HepG2 (cell line): ENCODE measurements around the gene ZNF433. TPM values are rescaled to one million over a fixed set of nuclear protein-coding genes. Genes with fewer than 3 reads are reported as not detected.
A peak's percentile ranks its signal among the peaks of the same experiment; 100 is the strongest.

Source experiments
- LCORL ChIP-seq, 2 experiments: fragments of 450-650 bp in 1 of 2; sonication (generic) in 1 of 2; formaldehyde crosslinking in 1 of 2; IDR thresholded peaks; 2 replicates each; pipeline versions ENCODE4 v1.5.0 to v1.6.1; 2017 to 2020; ENCODE audit warnings: antibody characterized with exemption in 1 of 2, missing genetic modification reagents in 1 of 2
- MZF1 ChIP-seq: sonication (generic); formaldehyde crosslinking; IDR thresholded peaks from 2 replicates; pipeline ENCODE4 v1.8.1; 2023; ENCODE audit warnings: mild to moderate bottlenecking, missing genetic modification reagents, borderline replicate concordance
- NCOR1 ChIP-seq: fragments of 200-600 bp; sonication (generic); IDR thresholded peaks from 2 replicates; pipeline ENCODE4 v1.7.0; 2017; ENCODE audit warnings: antibody characterized with exemption, low read length, borderline replicate concordance
- NPAS2 ChIP-seq: sonication (generic); formaldehyde crosslinking; IDR thresholded peaks from 2 replicates; pipeline ENCODE4 v1.8.0; 2022; ENCODE audit warnings: mild to moderate bottlenecking, missing genetic modification reagents, borderline replicate concordance
- POLR2G ChIP-seq: fragments of 200-400 bp; formaldehyde crosslinking; IDR thresholded peaks from 2 replicates; pipeline ENCODE4 v1.6.1; 2018; ENCODE audit warnings: mild to moderate bottlenecking, low read depth, low read length, moderate library complexity
- SALL1 ChIP-seq: sonication (generic); formaldehyde crosslinking; IDR thresholded peaks from 2 replicates; pipeline ENCODE4 v1.8.0; 2022; ENCODE audit warnings: mild to moderate bottlenecking, missing genetic modification reagents
- TBX2 ChIP-seq: sonication (generic); formaldehyde crosslinking; IDR thresholded peaks from 2 replicates; pipeline ENCODE4 v1.5.0; 2020; ENCODE audit warnings: missing genetic modification reagents, mild to moderate bottlenecking, borderline replicate concordance
- ZNF101 ChIP-seq: sonication (generic); formaldehyde crosslinking; IDR thresholded peaks from 2 replicates; pipeline ENCODE4 v1.4.0; 2020; ENCODE audit warnings: mild to moderate bottlenecking, low read depth, missing genetic modification reagents, borderline replicate concordance
- ZNF235 ChIP-seq: sonication (generic); formaldehyde crosslinking; IDR thresholded peaks from 2 replicates; pipeline ENCODE4 v1.8.1; 2023; ENCODE audit warnings: mild to moderate bottlenecking, missing genetic modification reagents, borderline replicate concordance
- ZNF547 ChIP-seq: sonication (generic); formaldehyde crosslinking; IDR thresholded peaks from 2 replicates; pipeline ENCODE4 v1.5.1; 2020; ENCODE audit warnings: mild to moderate bottlenecking, missing genetic modification reagents
- ZNF558 ChIP-seq: sonication (generic); formaldehyde crosslinking; IDR thresholded peaks from 2 replicates; pipeline ENCODE4 v1.9.0; 2022; ENCODE audit warnings: mild to moderate bottlenecking, missing genetic modification reagents, borderline replicate concordance
- ZNF567 ChIP-seq: sonication (generic); formaldehyde crosslinking; IDR thresholded peaks from 2 replicates; pipeline ENCODE4 v1.8.1; 2023; ENCODE audit warnings: mild to moderate bottlenecking, missing genetic modification reagents, borderline replicate concordance
- ZNF841 ChIP-seq: sonication (generic); formaldehyde crosslinking; IDR thresholded peaks from 2 replicates; pipeline ENCODE4 v1.8.1; 2023; ENCODE audit warnings: missing genetic modification reagents, borderline replicate concordance
- polyA plus RNA-seq, 8 experiments: library from polyadenylated mRNA; depleted of rRNA in 3 of 8; stranded (reverse) in 7 of 8; unstranded in 1 of 8; fragments of >200 nt; fragmentation: Illumina TruSeq in 4 of 8; extraction: Trizol in 4 of 8; gene quantifications; 2 replicates each; pipeline versions ENCODE4 v1.2.1 to v1.2.3, GENCODE V29; 2011 to 2016; ENCODE audit warnings: low read depth in 4 of 8, missing spikeins in 1 of 8, mixed read lengths in 1 of 8; ENCODE audit not compliant: insufficient read depth in 1 of 8
- total RNA-seq, 5 experiments: library from RNA; depleted of rRNA; stranded (reverse); fragments of >200 nt; fragmentation: Illumina TruSeq; extraction: Trizol; gene quantifications; 2 replicates each; pipeline ENCODE4 v1.2.3, GENCODE V29; 2016; ENCODE audit warnings: low read depth in 1 of 5
- TF ChIP-seq, protein P1 (sequence below): sonication (generic); formaldehyde crosslinking; IDR thresholded peaks from 2 replicates; pipeline ENCODE4 v1.8.0; 2022; ENCODE audit warnings: mild to moderate bottlenecking, missing genetic modification reagents, borderline replicate concordance
- TF ChIP-seq, protein P2 (sequence below): sonication (generic); formaldehyde crosslinking; IDR thresholded peaks from 2 replicates; pipeline ENCODE4 v1.5.1; 2020; ENCODE audit warnings: missing genetic modification reagents, mild to moderate bottlenecking, borderline replicate concordance
- TF ChIP-seq, protein P3 (sequence below): sonication (generic); formaldehyde crosslinking; IDR thresholded peaks from 2 replicates; pipeline ENCODE4 v1.9.0; 2021; ENCODE audit warnings: missing genetic modification reagents, borderline replicate concordance
- TF ChIP-seq, protein P4 (sequence below): IDR thresholded peaks from 2 replicates; pipeline ENCODE4 v1.6.1; 2016; ENCODE audit warnings: mild to moderate bottlenecking
- TF ChIP-seq, protein P5 (sequence below): sonication (generic); formaldehyde crosslinking; IDR thresholded peaks from 2 replicates; pipeline ENCODE4 v1.8.1; 2023; ENCODE audit warnings: mild to moderate bottlenecking, missing genetic modification reagents, borderline replicate concordance
- TF ChIP-seq, protein P6 (sequence below): sonication (generic); formaldehyde crosslinking; conservative IDR thresholded peaks from 2 replicates; pipeline ENCODE4 v1.8.0; 2022; ENCODE audit warnings: mild to moderate bottlenecking, moderate library complexity, missing genetic modification reagents

The ZNF433 gene
- total and polyA plus RNA-seq, 2 of the 13 experiments (the other 11 are each of a cell fraction or from before 2014, with no cell fraction given) = 1.8 to 4.9 TPM

DNA sequence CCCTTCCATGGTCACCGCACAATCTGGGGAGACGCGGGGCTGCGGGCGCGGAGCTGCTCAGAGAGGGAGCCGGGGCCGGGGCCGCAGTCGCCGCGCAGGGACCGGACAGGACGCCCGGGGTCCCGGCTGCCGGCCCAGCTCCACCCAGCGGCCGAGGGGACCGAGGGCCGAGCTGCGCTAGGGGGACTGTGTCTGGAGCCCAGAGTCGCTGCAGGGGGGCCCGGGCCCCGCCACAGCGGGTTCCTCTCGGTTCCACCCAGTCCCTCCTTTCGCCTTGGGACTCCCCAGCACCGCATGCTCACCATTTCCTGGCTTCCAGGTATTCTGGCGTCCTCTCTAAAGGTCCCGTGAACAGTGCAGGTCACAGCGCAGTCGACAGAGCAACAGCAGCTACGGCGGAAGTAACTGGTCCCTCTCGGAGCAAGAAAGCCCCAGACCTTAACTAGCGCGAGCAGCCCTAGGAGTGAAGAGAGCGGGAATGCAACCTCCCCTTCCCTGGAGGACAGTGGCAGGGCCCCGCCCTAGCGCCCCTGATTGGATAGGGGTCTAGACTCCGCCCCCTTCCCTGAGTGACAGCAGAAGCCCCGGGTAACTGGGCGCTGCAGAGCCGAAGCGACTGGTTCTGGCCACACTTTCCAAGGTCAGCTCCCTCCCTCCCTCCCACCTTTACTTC lies 17.2 kb upstream of the ZNF433 start, which contains the start of gene ZNF878 (continued):
- TF ChIP-seq ZNF567 = no peak
- TF ChIP-seq LCORL (IDR thresholded peaks at IDR 0.05) = no peak
- peak; percentile 76 for TF ChIP-seq LCORL (CRISPR knock-in tag; IDR thresholded peaks at IDR 0.05)
- TF ChIP-seq, protein P1, sequence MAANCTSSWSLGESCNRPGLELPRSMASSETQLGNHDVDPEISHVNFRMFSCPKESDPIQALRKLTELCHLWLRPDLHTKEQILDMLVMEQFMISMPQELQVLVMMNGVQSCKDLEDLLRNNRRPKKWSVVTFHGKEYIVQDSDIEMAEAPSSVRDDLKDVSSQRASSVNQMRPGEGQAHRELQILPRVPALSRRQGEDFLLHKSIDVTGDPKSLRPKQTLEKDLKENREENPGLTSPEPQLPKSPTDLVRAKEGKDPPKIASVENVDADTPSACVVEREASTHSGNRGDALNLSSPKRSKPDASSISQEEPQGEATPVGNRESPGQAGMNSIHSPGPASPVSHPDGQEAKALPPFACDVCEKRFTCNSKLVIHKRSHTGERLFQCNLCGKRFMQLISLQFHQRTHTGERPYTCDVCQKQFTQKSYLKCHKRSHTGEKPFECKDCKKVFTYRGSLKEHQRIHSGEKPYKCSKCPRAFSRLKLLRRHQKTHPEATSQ (CRISPR knock-in tag) = no peak
- 0 out of 2 replicates have a peak, but pooled peaks have one; percentile 86 for TF ChIP-seq ZNF235 (CRISPR knock-in tag)
- TF ChIP-seq NCOR1 = no peak
- TF ChIP-seq, protein P2, sequence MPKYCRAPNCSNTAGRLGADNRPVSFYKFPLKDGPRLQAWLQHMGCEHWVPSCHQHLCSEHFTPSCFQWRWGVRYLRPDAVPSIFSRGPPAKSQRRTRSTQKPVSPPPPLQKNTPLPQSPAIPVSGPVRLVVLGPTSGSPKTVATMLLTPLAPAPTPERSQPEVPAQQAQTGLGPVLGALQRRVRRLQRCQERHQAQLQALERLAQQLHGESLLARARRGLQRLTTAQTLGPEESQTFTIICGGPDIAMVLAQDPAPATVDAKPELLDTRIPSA (CRISPR knock-in tag) = no peak
- peak; percentile 80 for TF ChIP-seq TBX2
- TF ChIP-seq ZNF101 = no peak
- TF ChIP-seq ZNF558 (CRISPR knock-in tag) = 0 out of 2 replicates have a peak, but pooled peaks have one; percentile 85
- TF ChIP-seq, protein P3, sequence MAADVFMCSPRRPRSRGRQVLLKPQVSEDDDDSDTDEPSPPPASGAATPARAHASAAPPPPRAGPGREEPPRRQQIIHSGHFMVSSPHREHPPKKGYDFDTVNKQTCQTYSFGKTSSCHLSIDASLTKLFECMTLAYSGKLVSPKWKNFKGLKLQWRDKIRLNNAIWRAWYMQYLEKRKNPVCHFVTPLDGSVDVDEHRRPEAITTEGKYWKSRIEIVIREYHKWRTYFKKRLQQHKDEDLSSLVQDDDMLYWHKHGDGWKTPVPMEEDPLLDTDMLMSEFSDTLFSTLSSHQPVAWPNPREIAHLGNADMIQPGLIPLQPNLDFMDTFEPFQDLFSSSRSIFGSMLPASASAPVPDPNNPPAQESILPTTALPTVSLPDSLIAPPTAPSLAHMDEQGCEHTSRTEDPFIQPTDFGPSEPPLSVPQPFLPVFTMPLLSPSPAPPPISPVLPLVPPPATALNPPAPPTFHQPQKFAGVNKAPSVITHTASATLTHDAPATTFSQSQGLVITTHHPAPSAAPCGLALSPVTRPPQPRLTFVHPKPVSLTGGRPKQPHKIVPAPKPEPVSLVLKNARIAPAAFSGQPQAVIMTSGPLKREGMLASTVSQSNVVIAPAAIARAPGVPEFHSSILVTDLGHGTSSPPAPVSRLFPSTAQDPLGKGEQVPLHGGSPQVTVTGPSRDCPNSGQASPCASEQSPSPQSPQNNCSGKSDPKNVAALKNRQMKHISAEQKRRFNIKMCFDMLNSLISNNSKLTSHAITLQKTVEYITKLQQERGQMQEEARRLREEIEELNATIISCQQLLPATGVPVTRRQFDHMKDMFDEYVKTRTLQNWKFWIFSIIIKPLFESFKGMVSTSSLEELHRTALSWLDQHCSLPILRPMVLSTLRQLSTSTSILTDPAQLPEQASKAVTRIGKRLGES (CRISPR knock-in tag) = 0 out of 2 replicates have a peak, but pooled peaks have one; percentile 54
- no peak for TF ChIP-seq MZF1 (CRISPR knock-in tag)
- TF ChIP-seq, protein P4, sequence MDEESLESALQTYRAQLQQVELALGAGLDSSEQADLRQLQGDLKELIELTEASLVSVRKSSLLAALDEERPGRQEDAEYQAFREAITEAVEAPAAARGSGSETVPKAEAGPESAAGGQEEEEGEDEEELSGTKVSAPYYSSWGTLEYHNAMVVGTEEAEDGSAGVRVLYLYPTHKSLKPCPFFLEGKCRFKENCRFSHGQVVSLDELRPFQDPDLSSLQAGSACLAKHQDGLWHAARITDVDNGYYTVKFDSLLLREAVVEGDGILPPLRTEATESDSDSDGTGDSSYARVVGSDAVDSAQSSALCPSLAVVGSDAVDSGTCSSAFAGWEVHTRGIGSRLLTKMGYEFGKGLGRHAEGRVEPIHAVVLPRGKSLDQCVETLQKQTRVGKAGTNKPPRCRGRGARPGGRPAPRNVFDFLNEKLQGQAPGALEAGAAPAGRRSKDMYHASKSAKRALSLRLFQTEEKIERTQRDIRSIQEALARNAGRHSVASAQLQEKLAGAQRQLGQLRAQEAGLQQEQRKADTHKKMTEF (CRISPR knock-in tag) = peak; percentile 56
- TF ChIP-seq, protein P5, sequence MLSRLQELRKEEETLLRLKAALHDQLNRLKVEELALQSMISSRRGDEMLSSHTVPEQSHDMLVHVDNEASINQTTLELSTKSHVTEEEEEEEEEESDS = 0 out of 2 replicates have a peak, but pooled peaks have one; percentile 30
- TF ChIP-seq, protein P6, sequence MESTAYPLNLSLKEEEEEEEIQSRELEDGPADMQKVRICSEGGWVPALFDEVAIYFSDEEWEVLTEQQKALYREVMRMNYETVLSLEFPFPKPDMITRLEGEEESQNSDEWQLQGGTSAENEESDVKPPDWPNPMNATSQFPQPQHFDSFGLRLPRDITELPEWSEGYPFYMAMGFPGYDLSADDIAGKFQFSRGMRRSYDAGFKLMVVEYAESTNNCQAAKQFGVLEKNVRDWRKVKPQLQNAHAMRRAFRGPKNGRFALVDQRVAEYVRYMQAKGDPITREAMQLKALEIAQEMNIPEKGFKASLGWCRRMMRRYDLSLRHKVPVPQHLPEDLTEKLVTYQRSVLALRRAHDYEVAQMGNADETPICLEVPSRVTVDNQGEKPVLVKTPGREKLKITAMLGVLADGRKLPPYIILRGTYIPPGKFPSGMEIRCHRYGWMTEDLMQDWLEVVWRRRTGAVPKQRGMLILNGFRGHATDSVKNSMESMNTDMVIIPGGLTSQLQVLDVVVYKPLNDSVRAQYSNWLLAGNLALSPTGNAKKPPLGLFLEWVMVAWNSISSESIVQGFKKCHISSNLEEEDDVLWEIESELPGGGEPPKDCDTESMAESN (CRISPR knock-in tag) = no peak
- no peak; the same call in 1 of the 2 replicates for TF ChIP-seq ZNF841 (CRISPR knock-in tag)
- no peak for TF ChIP-seq NPAS2 (CRISPR knock-in tag)
- peak; percentile 80 for TF ChIP-seq SALL1 (CRISPR knock-in tag)
- peak; percentile 41; the same call in 1 of the 2 replicates for TF ChIP-seq ZNF547 (CRISPR knock-in tag)
- TF ChIP-seq POLR2G = peak; percentile 99
